Right renal pelvis (tissue), 4 donors: ENCODE measurements around the gene TMEM114. TPM values are rescaled to one million over a fixed set of nuclear protein-coding genes. Genes with fewer than 3 reads are reported as not detected.
A peak's percentile ranks its signal among the peaks of the same experiment; 100 is the strongest.
"Not testable (repeated sequence)": the region's sequence is repeated elsewhere in the genome, so short reads cannot be mapped to it uniquely, and the experiment has no call there.

Experiments
- DNase-seq, 4 donors: peaks; one replicate each; pipeline ENCODE4 v3.0.0-alpha.2; 2013; ENCODE audit warnings: low read depth in 4 of 4, low spot score in 3 of 4, missing footprints in 1 of 4
- polyA plus RNA-seq, 4 donors: library from polyadenylated mRNA; unstranded; fragments of 120-200 nt; gene quantifications; one replicate each; pipeline ENCODE4 v1.2.1, GENCODE V29; 2013; ENCODE audit not compliant: insufficient read length in 4 of 4

The TMEM114 gene
- polyA plus RNA-seq, 4 donors: 0.22 to 0.23 TPM; not detected in 2

DNA sequence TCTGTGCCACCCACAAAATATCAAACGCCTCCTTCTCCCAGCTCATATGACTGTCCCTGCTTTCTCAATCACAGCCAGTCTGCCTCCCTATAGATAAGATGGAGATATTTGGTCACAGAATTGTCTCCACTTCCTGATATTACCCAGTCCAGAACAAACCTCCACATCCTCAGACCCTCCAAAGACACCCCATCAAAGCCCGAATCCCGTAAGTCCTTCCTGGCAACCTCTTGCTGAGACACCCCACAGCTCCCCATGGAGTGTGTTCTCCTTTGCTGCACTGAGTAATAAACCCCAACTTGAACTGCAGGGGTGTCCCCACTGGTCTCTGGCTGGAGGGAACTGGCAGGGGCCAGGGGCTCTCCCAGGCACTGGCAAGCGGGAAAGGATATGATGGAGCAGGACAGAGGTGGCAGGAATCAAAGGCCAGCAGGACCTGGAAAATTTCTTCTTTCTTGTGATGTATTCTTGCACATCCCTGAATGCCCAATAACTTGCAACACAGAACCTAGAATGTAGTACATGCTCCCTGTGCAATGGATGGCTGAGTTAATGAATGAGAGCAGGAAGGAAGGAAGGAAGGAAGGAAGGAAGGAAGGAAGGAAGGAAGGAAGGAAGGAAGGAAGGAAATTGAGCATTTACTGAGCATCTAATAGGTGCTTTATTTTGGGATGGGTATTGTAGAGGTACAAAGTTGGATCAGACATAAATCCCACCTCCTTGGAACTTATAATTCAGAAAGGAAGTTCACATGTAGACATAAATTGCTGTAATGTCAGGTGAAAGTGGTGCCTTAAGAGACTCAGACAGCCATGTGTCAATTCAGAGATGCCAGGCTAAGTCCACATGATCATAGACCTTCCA, 13.9 kb downstream of the TMEM114 start:
- DNase-seq: no peak

DNA sequence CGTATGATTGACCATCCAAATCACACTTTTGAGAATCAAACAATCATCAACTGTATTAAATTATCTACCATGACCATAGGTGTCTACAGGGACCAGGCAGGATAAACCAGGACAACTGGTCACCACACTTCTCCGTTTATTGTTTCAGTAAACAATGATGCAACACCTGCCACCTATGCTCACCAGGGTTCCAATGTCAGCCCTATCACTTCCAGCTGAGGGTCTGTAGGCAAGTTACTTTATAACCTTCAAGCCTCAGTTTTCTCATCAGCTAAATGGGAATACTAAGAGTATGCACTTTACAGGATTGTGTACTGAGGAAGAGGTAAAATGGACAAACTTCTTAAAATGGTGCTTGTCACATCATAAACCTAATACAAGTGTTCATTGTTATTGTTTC, 14.9 kb downstream of the TMEM114 start:
- DNase-seq: no peak

DNA sequence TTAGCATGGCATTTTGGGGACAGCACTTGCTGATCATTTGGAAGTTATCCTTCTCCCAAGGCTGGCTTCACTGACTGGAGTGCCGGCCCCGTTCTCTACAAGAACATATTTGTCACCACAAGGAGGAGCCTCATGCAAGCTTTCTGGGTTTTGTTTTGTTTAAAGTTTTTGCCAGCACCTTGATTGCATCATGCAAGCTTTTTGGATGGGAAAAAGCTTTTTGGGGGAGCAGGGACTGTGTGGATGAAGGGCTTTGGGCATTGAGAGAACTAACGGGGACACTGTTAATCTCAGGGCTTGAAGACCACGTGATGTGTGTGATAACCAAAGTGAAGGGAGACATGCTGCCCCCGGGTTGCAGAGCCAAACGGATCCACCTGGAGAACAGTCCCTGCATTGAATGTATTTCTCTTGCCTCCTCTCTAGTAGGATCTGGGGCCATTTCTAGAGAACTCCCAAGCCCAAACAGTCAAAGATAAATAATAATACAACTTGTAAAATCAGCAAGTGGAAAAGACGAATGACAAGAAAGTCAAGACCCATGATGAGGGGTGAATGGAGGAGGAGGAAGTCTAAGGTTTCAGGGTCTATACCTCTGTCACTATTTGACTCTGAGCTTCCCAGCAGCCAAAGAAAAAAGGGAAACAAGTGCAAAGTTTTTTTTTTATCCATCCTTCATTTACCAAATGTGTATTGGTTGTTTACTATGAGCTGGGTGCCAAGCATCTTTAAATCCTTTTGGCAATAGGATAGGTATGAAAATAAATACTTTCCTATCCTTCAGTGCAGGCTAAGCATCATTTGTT, 17.2 kb downstream of the TMEM114 start:
- DNase-seq: no peak

DNA sequence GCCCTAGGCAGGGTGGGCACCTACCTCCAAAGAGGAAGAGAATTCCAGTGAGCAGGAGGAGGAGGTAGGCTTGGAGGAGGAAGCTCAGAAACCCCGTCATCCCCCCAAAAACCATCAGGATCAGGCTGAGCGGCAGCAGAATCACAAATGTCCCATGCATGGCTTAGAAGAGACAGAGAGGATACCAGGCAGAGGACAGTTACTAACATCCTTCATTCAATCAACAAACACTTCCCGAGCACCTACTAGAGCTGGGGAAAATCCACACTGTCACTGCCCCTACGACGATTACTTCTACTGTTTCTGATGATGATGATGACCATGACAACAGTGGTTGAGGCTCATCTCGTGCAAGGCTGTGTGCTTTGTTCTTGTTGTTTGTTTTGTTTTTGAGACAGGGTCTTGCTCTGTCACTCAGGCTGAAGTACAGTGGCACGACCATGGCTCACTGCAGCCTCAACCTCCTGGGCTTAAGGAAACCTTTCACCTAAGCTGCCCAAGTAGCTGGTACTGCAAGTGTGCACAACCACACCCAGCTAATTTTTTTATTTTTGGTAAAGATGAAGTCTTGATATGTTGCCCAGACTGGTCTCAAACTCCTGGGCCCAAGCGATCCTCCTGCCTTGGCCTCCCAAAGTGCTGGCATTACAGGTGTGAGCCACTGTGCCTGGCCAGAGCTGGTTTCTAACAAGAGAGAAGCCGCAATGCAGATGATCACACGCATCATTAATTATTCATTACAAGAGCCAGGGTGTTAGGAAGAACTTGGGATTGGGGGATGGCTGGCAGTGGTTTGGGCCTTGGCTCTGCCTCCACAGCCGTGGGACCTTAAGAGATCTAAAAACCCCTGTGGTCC, 18.0 kb downstream of the TMEM114 start:
- no peak for DNase-seq

DNA sequence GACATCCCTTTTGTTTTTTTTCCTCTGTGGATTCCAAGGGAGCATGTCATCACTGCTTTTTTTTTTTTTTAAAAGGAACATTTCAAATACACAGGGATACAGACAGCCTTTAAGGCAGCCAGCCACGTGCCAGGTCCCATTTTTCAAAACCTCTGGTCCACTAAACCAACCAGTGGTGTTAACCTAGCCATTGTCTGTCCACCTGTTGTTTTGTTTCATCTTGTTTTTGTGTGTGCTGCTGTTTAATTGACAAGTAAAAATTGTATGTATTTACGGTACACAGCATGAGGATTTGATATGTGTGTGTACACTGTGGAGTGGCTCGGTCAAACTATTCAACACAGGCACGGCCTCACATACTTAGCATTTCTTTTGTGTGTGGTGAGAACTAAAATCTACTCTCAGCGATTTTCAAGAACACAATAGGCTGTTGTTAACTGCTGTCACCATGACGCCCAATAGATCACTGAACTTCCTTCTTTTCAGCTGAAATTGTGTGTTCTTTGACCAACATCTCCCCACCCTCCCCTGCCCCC, 19.2 kb downstream of the TMEM114 start:
- DNase-seq: no peak

DNA sequence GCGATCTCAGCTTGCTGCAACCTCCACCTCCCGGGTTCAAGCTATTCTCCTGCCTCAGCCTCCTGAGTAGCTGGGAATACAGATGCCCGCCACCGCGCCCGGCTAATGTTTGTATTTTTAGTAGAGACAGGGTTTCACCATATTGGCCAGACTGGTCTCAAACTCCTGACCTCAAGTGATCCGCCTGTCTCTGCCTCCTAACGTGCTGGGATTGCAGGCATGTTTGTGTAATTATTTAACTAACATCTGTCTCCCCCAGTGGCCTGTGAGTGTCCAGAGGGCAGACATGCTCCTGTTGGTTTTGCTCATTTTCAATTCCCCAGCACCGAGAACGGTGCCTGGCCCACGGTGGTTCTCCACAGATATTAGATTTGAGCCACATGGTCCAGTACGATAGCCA, 19.9 kb downstream of the TMEM114 start:
- DNase-seq: not testable (repeated sequence)

DNA sequence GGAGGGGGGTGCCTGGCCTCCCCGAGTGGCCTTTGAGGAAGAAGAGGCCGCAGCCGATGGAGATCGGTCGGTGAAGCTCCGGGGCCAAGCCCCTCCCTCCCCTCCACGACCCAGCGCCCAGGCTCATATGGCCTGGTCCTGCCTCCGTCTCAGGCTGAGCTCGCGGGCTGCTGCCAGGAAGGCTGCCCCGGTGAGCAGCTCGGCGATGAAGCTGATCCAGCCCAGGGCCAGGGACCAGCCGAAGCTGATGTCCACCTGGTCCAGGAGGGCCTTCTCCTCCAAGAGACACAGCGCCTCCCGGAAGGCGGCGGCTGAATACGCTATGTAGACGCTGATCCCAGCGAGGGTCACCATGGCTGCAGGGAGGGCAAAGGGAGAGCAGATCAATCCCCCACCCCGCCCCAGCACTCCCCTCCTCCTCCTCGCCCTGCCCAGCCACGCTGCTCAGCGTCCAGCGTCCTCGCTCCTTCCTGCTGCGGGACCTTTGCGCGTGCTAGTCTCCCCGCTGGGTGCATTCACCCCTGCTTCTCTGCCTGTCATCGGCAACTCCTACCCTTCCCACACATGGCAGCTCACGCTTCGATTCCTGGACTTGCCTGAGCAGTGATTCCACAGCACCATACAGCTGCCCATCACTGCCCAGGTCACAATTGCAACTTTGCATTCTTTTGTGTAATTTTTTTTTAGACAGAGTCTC, 20.5 kb downstream of the TMEM114 start:
- no peak for DNase-seq

DNA sequence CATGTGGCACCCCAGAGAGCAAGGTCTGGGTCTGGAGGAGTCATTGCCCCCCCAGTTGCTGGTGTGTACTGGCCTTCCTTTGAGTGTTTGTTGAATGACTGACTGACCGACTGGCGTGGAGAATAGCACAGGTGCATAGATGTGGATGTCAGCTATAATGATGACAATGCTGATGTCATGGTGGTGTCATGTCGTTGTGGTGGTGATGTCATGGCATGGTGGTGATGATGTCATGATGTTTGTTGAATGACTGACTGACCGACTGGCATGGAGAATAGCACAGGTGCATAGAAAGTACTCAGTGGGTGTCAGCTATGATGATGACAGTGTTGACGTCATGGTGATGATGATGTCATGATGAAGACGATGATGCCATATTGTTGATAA, 22.1 kb downstream of the TMEM114 start:
- DNase-seq: no peak

DNA sequence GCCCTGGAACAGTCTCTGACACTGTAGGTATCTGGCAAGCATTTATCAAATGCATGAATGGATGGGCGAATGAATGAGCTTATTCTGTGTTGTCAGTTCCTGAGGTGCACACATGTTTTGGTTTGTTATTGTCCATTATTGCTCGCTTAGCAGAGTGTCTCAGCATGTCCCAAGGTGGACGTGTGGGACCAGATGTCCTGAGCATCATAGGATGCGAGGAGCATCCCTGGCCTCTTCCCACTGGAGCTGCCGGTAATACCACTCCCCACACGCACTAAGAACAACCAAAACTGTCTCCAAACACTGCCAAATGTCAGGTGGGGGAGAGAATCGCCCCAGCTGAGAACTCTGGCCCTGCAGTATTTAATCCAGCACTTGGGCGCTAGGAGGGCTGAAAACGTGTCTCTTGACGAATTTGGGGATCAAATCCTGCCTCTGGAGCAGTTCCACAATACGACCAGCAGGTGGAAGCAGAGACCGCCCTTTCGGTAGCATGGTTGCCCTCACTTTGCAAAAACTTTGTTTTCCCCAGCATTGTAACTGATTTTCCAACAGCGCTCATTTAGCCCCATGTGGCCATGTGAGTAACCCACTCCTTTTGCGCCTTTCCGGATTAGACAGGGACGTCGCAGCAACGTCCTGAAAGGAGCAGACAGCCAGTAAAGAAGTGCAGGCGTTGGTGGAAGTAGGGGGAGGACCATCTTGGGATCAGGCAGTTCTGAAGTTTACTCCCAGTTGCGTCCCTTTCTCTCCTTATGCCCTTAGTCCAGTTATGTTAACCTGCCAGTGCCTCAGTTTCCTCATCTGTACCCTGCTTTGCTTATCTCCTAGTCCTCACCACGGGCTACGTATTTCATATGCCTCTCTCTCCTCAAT, 22.7 kb downstream of the TMEM114 start:
- peak; percentile 61 to 76 (median 72) for DNase-seq

DNA sequence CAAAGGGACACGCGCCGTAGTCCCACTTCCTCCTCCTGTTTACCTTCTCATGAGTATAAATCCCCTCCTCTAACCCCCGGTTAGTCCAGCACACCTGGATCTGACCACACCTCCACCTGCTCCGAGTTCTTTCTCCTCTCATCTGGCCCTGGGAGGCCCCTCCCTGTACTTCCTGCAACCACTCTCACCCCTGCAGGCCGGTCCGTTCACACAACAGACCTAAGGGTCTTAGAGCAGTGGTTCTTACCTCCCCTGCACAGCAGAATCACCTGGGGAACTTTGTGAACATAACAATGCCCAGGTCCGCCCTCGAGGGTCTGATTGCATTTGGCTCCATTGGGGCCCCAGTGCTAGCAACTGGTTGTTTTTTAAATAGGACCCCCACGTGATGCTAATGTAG, 24.8 kb downstream of the TMEM114 start:
- DNase-seq: no peak

DNA sequence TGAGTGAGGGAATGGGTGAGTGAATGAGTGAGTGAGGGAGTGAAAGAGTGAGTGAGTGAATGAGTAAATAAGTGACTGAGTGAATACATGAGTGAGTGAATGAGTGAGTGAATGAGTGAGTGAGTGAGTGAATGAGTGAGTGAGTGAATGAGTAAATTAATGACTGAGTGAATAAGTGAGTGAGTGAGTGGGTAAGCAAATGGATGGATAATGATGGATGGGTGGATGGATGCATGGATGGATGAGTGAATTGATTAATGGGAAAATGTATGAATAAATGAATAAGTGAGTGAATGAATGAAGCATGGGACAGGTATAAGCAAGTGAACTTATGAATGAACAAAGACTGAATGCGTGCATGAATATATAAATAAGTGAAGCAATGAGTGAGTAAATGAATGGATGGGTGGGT, 25.4 kb downstream of the TMEM114 start:
- no peak for DNase-seq

DNA sequence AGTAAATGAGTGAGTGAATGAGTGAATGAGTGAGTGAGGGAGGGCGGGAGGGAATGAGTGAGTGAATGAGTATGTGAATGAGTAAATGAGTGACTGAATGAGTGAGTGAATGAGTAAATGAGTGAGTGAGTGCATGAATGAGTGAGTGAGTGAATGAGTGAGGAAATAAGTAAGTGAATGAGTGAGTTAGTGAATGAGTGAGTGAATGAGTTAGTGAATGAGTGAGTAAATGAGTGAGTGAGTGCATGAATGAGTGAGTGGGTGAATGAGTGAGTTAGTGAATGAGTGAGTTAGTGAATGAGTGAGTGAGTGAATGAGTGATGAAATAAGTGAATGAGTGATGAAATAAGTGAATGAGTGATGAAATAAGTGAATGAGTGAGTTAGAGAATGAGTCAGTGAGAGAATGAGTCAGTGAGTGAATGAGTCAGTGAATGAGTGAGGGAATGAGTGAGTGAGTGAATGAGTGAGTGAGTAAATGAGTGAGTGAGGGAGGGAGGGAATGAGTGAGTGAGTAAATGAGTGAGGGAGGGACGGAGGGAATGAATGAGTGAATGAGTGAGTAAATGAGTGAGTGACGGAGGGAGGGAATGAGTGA, 26.3 kb downstream of the TMEM114 start:
- DNase-seq: not testable (repeated sequence)

DNA sequence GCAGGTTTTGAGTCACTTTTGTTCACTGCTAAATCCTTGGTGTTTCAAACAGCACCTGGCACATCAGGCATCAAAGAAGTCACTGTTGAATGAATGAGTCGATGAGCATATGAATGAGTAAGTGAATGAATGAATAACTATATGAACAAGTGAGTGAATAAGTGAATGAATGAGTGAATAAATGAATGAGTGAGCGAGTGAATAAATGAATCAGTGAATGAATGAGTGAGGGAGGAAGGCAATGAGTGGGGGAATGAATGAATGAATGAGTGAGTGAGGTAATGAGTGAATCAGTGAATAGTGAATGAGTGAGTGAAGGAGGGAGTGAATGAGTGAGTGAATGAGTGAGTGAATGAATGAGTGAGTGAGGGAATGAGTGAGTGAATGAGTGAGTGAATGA, 28.8 kb downstream of the TMEM114 start:
- DNase-seq: no peak

DNA sequence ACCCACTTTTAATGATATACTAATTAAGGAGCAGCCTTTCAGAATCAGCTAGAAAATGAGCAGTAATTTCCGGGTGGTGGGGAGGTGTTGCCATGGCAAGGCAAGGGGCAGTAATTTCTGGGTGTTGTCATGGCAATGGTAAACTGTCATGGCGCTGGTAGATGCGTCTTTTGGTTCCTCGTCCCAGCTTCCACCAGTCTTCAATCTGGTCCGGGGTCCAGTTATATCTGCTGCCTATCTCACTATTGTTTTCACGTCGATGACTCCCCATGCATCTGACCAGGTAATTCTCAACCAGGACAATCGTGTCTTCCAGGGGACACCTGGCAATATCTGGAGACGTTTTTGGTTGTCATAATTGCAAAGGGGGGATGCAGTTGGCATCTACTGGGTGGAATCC, 34.9 kb downstream of the TMEM114 start:
- no peak for DNase-seq

DNA sequence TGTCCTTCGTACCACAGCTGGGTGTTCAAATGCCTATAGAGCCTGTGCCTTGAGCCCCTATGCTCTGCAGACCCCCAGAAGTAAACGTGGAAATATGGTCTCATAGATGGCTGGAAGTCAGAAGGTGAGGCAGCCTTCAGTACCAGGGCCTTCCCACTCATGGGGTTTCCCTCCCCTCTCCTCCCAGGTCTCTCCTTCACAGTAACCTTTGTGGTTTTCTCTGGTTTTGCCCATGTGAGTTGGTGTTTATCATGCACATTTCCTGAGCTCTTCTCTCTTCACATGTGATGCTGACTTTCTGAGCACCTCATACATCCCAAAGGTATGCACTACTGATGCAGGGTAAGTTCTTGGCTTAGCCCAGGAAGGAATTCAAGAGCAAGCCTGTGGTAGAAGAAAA, 35.4 kb downstream of the TMEM114 start:
- DNase-seq: no peak

DNA sequence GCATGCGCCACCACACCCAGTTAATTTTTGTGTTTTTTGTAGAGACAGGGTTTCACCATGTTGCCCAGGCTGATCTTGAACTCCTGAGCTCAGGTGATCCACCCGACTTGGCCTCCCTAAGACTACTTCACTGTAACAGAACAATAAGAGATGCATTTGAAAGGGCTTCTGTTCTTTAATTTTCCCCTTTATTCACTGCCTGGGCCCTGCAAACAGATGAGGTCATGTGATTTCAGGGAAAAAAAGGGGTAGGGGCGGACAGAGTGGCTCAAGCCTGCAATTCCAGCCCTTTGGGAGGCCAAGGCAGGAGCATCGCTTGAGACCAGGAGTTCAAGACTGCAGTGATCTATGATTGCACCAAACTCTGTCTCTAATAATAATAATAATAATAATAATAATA, 36.3 kb downstream of the TMEM114 start:
- no peak for DNase-seq

DNA sequence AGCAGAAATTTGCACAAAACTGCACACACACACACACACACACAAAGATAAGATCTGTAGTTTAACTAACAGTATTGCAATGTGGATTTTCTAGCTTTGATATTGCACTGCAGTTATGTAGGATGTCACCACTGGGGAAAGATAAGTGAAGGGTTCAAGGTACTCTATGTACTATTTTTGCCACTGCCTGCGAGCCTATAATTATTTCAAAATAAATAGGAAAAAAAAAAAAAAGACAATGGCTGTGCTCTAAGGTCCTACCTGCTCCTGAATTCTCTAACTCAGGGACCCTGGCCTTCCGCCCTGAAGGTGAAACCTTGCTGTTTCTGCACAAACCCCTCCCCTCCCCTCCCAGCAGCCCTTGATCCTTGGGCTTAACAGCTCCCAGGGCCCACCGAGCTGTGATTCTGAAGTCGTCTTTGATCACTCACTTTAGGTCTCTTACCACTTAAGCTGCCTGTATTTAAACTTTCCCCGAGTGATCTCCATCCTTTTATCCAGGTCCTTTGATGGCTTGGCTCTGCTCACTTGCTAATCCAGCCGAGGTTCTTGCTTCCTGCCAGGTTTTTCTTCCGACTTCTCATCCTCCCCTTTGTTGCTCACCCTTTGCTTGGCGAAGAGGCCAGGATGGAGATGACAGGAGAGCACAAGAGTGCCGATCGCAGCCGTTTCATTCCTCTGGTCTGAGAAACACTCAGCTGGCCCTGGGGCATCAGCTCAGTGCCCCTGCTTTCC, 37.7 kb downstream of the TMEM114 start:
- no peak for DNase-seq
